ELF-1 (cell line): ENCODE results near the gene PLA1A.
A peak's percentile ranks its signal among the peaks of the same experiment; 100 is the strongest.
"Not testable (repeated sequence)": the region's sequence is repeated elsewhere in the genome, so short reads cannot be mapped to it uniquely, and the experiment has no call there.

ENCODE experiments used
- DNase-seq: peaks from one replicate; pipeline ENCODE4 v3.0.0-alpha.2; 2016; ENCODE audit warnings: low read depth, low spot score

Gene PLA1A

DNA sequence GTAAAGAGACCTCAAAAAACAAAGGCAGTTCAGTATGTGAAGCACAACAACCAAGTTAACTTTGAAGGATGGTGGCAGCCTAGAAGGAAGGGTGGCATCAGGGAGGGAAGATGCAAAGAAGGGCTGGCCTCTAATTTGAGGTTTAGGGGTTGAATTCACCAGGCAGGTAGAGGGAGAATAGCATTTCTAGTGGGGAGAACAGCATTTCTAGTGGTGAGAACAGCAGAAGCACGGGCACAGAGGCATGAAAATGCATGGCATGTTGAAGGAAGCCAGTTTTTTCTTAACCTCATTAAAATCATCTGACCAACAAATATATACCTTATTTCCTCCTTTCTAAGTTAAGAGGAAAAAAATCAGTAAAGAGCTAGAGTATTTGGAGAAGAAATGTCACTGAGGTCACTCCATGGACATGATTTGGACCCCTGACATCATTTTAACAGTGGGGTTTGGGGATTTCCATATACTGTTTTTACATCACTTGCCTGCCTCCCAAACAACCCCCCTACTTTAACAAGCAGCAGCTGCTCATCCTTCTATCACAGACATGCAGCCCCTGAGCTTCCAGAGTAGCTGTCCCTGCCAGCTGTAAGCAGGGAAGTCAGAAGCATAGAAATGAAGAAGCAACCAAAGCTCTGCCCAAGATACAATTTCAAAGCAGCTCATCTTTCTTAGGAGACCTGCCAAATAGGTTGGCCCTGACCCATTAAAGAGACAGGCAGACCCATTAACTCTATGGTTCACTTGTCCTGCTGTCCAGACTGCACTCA lies 65.1 kb downstream of the PLA1A start:
- no peak for DNase-seq

DNA sequence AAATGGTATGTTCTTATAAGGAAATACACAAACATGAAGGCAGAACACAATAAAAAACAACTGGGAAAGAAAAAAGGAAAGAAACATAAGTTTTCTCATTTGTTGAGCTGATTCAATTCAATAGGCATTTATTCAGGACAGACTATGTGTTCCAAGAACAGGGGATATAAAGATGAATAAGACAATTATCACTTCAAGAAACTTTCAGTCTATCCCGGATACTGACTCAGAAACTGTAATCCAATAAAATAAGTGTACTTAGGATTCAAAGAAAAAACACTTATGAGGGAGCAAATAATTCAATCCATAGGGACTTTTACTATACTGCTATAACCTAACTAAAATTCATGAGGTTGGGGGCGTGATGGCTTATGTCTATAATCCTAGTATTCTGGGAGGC lies 66.2 kb downstream of the PLA1A start:
- no peak for DNase-seq

DNA sequence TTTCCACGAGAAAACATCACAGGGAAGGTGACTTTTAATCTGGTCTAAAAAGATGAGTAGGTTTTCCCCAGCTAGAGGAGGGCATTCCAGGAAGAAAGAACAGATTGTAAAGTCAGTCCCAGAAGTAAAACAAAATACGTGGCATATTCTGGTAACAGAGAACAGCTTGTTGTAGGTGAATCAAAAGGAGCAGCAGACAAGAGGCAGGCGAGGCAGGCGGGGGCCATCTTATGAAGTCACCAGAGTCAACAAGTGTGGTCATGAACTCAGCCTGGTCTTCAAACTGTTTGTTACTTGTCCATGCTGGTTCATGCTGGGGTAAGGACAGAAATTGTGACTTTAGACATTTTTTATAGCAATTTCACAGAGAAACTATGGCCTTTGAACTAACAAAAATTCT lies 66.7 kb downstream of the PLA1A start:
- DNase-seq = no peak

DNA sequence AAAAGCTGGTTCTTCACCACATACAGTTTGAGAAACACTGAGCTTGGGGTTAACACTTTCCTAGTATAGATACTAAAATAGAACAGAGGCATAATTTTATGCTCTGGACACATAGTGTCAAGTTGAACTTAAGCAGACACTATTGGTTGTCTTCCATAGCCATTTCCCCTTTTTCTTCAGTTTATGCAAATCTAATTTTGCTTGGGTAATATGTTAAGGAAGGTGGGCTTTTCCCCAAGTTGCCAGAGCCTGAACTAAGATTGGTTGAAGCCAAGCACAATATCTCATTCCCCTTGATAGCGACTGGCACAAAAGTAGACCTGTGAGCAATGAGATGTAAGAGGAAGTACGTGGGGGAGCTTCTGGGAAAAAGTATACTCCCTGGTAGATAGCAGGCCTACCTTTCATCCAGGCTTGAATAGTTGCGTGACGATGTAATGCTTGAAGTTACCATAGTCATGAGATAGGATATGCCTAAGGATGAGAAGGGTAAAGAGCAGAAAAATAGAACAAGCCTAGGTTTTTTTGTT lies 67.2 kb downstream of the PLA1A start:
- DNase-seq = peak; percentile 5

DNA sequence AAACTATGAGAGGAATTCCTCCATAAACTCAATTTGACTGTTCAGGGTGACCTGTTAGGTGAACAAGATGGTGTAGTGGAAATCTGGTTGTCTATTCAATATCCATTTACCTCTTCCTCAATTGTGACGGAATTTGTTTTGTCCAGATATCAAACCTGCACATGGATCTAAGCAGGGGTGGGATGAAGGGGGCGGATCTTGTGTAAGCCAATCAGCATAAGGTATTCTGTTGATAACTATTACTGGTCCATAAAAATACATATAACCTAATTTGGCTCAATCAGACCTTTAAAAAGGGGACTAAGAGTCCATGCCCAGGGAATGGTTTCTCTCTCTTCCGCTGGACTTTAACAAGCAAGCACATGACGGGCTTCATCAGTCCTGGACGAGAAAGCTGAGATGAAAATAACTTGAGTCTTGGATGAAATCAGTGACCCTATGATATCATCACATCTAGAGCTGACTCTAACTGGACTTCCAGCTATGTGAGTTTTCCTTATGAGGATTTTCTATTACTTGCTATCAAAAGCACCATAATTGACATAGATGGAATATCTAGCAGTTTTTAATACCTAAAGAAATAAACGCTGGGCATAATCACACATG lies 68.4 kb downstream of the PLA1A start:
- no peak for DNase-seq

DNA sequence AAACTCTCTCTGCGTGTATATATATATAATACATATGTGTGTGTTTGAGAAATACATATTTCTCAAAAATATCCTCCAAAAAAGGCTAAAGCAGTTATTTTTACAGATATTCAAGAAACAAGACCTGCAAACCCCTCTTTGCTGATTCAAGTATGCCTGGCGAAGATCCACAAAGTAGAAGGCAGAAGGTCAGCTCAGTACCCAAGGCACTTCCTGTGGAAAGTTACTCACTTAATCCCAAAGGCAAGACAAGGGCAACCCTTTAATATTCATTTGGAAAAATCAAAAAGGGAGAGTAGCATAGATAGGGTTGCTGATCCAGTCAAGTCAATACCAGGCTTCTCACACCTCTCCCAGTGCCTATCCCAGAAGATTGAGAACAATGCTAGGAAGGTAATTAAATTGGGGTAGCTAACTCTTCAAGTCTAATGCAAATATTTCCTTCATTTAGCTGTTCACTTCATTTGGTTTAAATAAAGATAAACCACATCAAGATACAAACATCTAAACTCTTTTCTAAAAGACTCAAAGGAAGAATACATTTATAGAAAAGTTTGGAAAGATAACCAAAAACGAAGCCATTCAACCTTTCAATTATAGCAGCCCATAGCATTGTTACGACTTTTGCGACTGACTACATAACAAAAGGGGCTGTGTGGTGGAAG lies 72.4 kb downstream of the PLA1A start:
- no peak for DNase-seq

DNA sequence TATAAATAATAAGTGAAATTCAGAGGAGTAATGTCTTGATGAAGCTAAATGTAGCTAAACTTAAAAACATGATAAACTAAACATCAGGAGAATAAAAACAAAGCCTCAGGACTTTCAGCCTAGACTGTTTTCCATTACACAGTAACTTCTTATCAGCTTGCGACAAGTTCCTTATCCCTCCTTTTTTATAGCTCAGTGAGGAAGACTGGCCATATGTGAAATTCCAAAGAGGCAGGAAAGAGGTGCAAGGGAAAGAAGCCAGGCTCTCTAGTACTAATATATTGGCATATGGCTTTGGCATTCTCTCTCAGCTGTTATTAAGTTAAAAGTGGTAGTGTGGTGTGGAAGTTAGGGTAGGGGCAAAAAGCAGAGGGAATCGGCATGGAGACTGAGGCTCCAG lies 75.1 kb downstream of the PLA1A start:
- no peak for DNase-seq

DNA sequence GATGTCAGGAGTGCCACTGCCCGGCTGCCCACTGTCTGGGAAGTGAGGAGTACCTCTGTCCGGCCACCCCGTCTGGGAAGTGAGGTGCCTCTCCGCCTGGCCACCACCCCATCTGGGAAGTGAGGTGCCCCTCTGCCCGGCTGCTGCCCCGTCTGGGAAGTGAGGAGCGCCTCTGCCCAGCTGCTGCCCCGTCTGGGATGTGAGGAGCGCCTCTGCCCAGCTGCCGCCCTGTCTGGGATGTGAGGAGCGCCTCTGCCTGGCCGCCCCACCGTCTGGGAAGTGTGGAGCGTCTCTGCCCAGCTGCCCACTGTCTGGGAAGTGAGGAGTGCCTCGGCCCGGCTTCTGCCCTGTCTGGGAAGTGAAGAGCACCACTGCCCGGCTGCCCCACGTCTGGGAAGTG lies 76.2 kb downstream of the PLA1A start:
- no peak for DNase-seq

DNA sequence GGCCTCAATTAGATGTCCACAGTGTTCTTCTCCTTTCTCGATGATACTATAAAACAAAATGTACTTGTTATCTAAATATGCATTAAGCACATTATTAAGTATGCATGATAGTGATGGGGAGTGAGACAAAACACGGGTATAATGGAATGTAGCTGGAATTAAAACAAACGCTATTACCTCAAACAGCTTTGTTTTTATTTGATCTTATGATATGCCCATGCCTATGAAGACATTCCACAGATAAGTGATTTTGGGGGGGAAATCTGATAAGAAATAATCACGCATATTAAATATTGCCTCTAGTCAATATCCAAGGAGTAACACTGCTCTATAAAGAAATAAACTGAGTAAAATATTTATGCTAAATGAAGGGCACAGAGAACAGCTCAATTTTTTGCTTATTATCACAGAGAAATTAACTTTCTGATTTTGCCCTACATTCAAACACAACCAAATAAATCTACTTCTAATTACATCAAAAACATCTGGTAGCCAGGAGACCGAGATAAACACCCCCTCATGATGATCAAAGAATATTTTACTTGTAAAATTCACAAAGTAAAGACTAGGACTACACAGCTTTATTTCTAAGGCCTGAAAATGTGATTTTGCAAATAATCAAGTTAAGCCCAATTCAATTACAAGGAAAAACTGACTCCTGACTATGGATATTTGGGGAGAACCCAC lies 77.6 kb downstream of the PLA1A start:
- DNase-seq = no peak

DNA sequence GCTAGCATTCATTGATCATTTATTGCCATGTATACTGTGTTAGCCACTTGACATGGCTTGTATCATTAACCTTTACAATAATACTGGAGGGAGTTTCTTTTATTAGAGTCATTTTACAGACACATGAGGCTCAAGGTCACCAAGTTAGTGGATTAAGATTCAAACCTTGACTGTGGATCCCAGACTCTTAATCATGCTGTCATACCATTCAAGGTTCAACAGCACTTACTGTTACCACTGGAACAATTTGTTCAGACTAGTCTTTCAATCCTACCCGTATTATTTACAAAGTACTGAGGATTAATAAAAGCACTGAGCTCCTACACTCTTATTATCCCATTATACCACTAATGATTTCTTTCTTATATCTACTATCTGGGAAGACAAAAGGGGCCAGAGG lies 78.3 kb downstream of the PLA1A start:
- DNase-seq = no peak

DNA sequence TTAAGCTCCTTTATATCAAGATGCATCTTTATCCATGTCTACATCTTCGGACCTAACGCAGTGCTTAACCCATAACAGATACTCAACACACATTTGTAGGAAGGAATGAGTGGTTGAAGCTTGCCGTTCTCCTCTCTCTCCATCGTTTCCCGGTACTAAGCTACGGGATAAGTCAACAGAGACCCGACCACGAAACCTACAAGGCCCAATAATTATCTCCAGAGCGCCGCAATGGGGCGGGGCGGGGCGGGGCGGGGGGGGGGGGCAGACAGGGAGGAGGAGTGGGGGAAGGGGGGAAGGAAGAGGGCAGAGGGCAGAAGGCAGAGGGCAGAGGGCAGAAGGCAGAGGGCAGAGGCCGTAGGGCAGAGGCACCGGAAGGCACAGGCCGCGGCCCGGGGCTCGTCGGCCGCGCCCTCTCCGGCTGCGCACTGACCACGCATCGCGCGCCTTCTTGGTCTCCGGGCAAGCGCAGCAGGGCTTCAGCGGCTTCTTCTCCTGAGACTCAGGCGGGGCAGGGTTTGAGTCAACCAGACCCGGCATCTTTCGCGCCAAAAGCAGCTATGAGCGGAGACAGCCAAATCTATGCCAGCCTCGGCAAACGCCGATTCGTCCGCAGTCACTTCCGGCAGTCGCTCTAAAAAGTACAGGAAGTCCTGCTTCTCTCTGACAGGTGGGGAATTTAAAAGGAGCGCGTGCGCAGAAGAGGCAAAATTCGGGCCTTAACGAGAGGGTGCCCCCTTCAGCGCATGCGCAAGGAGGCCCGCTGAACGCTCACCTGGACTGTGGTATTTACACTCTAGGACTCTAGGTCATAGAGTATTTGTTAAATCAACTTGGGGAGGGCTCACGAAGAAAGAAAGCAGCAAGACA lies 79.3 kb downstream of the PLA1A start, which contains the start of gene COX17:
Gene COX17, minus strand, starts transcription at position 636 of the 870 bp plus-strand sequence. Its CDS starts 96 bp downstream, at position 540.
- peak; percentile 96 for DNase-seq

DNA sequence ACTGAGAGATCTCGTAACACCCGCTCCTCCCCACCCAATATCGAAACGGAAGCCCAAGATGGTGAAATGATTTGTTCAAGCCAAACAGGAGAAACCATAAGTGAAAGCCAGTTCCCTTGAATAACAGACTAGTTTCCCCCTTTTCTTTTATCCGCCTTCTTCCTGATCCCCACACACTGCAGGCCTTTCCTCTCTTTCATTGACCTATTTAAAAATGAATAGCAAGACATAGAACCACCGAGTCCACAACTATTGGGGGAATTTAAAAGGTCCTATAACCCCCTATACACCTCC lies 79.9 kb downstream of the PLA1A start:
- DNase-seq = no peak

DNA sequence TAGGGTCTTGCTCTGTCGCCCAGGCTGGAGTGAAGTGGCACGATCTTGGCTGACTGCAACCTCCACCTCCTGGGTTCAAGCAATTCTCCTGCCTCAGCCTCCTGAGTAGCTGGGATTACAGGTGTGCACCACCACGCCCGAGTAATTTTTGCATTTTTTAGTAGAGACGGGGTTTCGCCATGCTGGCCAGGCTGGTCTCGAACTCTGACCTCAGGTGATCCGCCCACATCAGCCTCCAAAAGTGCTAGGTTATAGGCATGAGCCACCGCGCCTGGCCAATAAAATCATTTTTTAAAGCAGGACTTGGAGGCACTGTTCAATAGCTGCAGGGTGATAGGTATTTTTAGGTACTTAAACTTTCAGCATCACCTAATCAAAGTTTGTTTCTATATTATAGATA lies 80.5 kb downstream of the PLA1A start:
- DNase-seq = not testable (repeated sequence)
